HepG2 (cell line): ENCODE data around the gene ALB. TPM values are rescaled to one million over a fixed set of nuclear protein-coding genes. Genes with fewer than 3 reads are reported as not detected.
A peak's percentile ranks its signal among the peaks of the same experiment; 100 is the strongest.

Experiments used
- CREB1 ChIP-seq, 2 experiments: fragments of 450-650 bp in 1 of 2; IDR thresholded peaks; 2 replicates each; pipeline ENCODE4 v1.6.1; 2016 to 2017; ENCODE audit warnings: control low read depth in 1 of 2, mild to moderate bottlenecking in 1 of 2, missing compliant biosample characterization in 1 of 2, missing genetic modification characterization in 1 of 2
- HNF4G ChIP-seq, 2 experiments: sonication (generic) in 1 of 2; formaldehyde crosslinking in 1 of 2; IDR thresholded peaks; 2 replicates each; pipeline versions ENCODE4 v1.4.0 to v1.6.1; 2011 to 2020; ENCODE audit warnings: borderline replicate concordance in 2 of 2, low read depth in 2 of 2, mild to moderate bottlenecking in 2 of 2, low read length in 1 of 2, missing genetic modification reagents in 1 of 2, moderate library complexity in 1 of 2
- HOXA5 ChIP-seq: sonication (generic); formaldehyde crosslinking; IDR thresholded peaks from 2 replicates; pipeline ENCODE4 v1.4.0; 2020; ENCODE audit warnings: missing genetic modification reagents
- JUND ChIP-seq: sonication (generic); formaldehyde crosslinking; IDR thresholded peaks from 2 replicates; pipeline ENCODE4 v1.8.0; 2022; ENCODE audit warnings: mild to moderate bottlenecking, missing genetic modification reagents
- KAT2B ChIP-seq: fragments of 150-350 bp; IDR thresholded peaks from 2 replicates; pipeline ENCODE4 v1.6.1; 2014; ENCODE audit warnings: low read depth, low read length, borderline replicate concordance
- KDM3A ChIP-seq: IDR thresholded peaks from 2 replicates; pipeline ENCODE4 v1.6.1; 2018; ENCODE audit warnings: low read depth, missing compliant biosample characterization
- KLF15 ChIP-seq: sonication (generic); formaldehyde crosslinking; IDR thresholded peaks from 2 replicates; pipeline ENCODE4 v1.8.1; 2023; ENCODE audit warnings: borderline replicate concordance, mild to moderate bottlenecking, inconsistent platforms, missing genetic modification reagents, mixed read lengths
- MATR3 ChIP-seq: sonication (generic); formaldehyde crosslinking; IDR thresholded peaks from 2 replicates; pipeline ENCODE4 v1.4.0; 2020; ENCODE audit warnings: missing genetic modification reagents
- PRDM4 ChIP-seq: sonication (generic); formaldehyde crosslinking; IDR thresholded peaks from 2 replicates; pipeline ENCODE4 v1.9.0; 2021; ENCODE audit warnings: missing genetic modification reagents, borderline replicate concordance
- SMAD9 ChIP-seq: sonication (generic); formaldehyde crosslinking; IDR thresholded peaks from 2 replicates; pipeline ENCODE4 v1.5.1; 2020; ENCODE audit warnings: mild to moderate bottlenecking, missing genetic modification reagents
- TCF7 ChIP-seq: sonication (generic); IDR thresholded peaks from 2 replicates; pipeline ENCODE4 v1.6.1; 2016; ENCODE audit warnings: antibody characterized with exemption, low read depth
- TFAP4 ChIP-seq: sonication (generic); IDR thresholded peaks from 2 replicates; pipeline ENCODE4 v1.6.1; 2016; ENCODE audit warnings: low read depth, borderline replicate concordance
- TP53 ChIP-seq: sonication (generic); formaldehyde crosslinking; conservative IDR thresholded peaks from 2 replicates; pipeline ENCODE4 v1.4.0; 2020; ENCODE audit warnings: missing genetic modification reagents
- ZFP90 ChIP-seq: sonication (generic); formaldehyde crosslinking; IDR thresholded peaks from 2 replicates; pipeline ENCODE4 v1.8.0; 2022; ENCODE audit warnings: missing genetic modification reagents, mild to moderate bottlenecking, inconsistent platforms, borderline replicate concordance
- ZFY ChIP-seq: sonication (generic); formaldehyde crosslinking; IDR thresholded peaks from 2 replicates; pipeline ENCODE4 v1.4.0; 2020; ENCODE audit warnings: missing genetic modification reagents
- ZNF180 ChIP-seq: sonication (generic); formaldehyde crosslinking; IDR thresholded peaks from 2 replicates; pipeline ENCODE4 v1.4.0; 2020; ENCODE audit warnings: low read depth, missing genetic modification reagents, borderline replicate concordance
- ZNF274 ChIP-seq: sonication (generic); formaldehyde crosslinking; IDR thresholded peaks from 2 replicates; pipeline ENCODE4 v1.5.1; 2020; ENCODE audit warnings: mild to moderate bottlenecking, missing genetic modification reagents
- ZNF326 ChIP-seq: sonication (generic); formaldehyde crosslinking; IDR thresholded peaks from 2 replicates; pipeline ENCODE4 v1.4.0; 2020; ENCODE audit warnings: missing genetic modification reagents, borderline replicate concordance
- ZNF337 ChIP-seq: sonication (generic); formaldehyde crosslinking; IDR thresholded peaks from 2 replicates; pipeline ENCODE4 v1.5.1; 2020; ENCODE audit warnings: missing genetic modification reagents, low read depth, mild to moderate bottlenecking, borderline replicate concordance
- ZNF432 ChIP-seq: sonication (generic); formaldehyde crosslinking; IDR thresholded peaks from 2 replicates; pipeline ENCODE4 v1.5.0; 2020; ENCODE audit warnings: missing genetic modification reagents, mild to moderate bottlenecking, borderline replicate concordance
- ZNF580 ChIP-seq: IDR thresholded peaks from 2 replicates; pipeline ENCODE4 v1.6.1; 2016; ENCODE audit warnings: low read depth, borderline replicate concordance
- ZNF772 ChIP-seq: sonication (generic); formaldehyde crosslinking; IDR thresholded peaks from 2 replicates; pipeline ENCODE4 v1.5.0; 2020; ENCODE audit warnings: mild to moderate bottlenecking, missing genetic modification reagents
- ZXDC ChIP-seq: sonication (generic); formaldehyde crosslinking; IDR thresholded peaks from 2 replicates; pipeline ENCODE4 v1.5.0; 2020; ENCODE audit warnings: mild to moderate bottlenecking, missing genetic modification reagents
- polyA plus RNA-seq, 8 experiments: library from polyadenylated mRNA; depleted of rRNA in 3 of 8; stranded (reverse) in 7 of 8; unstranded in 1 of 8; fragments of >200 nt; fragmentation: Illumina TruSeq in 4 of 8; extraction: Trizol in 4 of 8; gene quantifications; 2 replicates each; pipeline versions ENCODE4 v1.2.1 to v1.2.3, GENCODE V29; 2011 to 2016; ENCODE audit warnings: low read depth in 4 of 8, missing spikeins in 1 of 8, mixed read lengths in 1 of 8; ENCODE audit not compliant: insufficient read depth in 1 of 8
- total RNA-seq, 5 experiments: library from RNA; depleted of rRNA; stranded (reverse); fragments of >200 nt; fragmentation: Illumina TruSeq; extraction: Trizol; gene quantifications; 2 replicates each; pipeline ENCODE4 v1.2.3, GENCODE V29; 2016; ENCODE audit warnings: low read depth in 1 of 5

ALB gene
- total and polyA plus RNA-seq, 2 of the 13 experiments (the other 11 are each of a cell fraction or from before 2014, with no cell fraction given): 22,259 to 22,625 TPM

GRCh38 chr4:73432169-73433000, 28.3 kb downstream of the ALB start (continued):
- TF ChIP-seq HNF4G (IDR thresholded peaks at IDR 0.05; ENCODE audit: borderline replicate concordance, low read depth, low read length): peak; percentile 100
- peak; percentile 68; the same call in 1 of the 2 replicates for TF ChIP-seq HNF4G (CRISPR knock-in tag; IDR thresholded peaks at IDR 0.05; ENCODE audit: borderline replicate concordance, low read depth)
- TF ChIP-seq ZNF432 (CRISPR knock-in tag): no peak
- no peak for TF ChIP-seq ZFP90
- no peak for TF ChIP-seq ZNF326 (CRISPR knock-in tag)
- TF ChIP-seq ZNF580 (CRISPR knock-in tag): no peak
- TF ChIP-seq ZNF337 (CRISPR knock-in tag): no peak
- TF ChIP-seq KLF15: no peak
- no peak for TF ChIP-seq TP53
- no peak for TF ChIP-seq KAT2B
- TF ChIP-seq HOXA5: peak; percentile 65; the same call in 1 of the 2 replicates
- TF ChIP-seq TFAP4: no peak
- TF ChIP-seq ZXDC (CRISPR knock-in tag): no peak
- TF ChIP-seq ZFY (CRISPR knock-in tag): no peak
- TF ChIP-seq JUND: peak; percentile 90
- no peak for TF ChIP-seq MATR3 (CRISPR knock-in tag)
- TF ChIP-seq PRDM4 (CRISPR knock-in tag): no peak
- TF ChIP-seq SMAD9: no peak
- TF ChIP-seq ZNF180 (CRISPR knock-in tag): no peak
- no peak for TF ChIP-seq KDM3A
- no peak for TF ChIP-seq CREB1 (IDR thresholded peaks at IDR 0.05)
- peak; percentile 59; the same call in 1 of the 2 replicates for TF ChIP-seq CREB1 (CRISPR knock-in tag; IDR thresholded peaks at IDR 0.05)
- TF ChIP-seq ZNF274 (CRISPR knock-in tag): no peak
- no peak for TF ChIP-seq ZNF772 (CRISPR knock-in tag)
- TF ChIP-seq TCF7: peak; percentile 93
